ENCODE measurements around the gene PACSIN1. TPM values are rescaled to one million over a fixed set of nuclear protein-coding genes. Genes with fewer than 3 reads are reported as not detected.
A peak's percentile ranks its signal among the peaks of the same experiment; 100 is the strongest.

The PACSIN1 gene
- total RNA-seq, 1 experiment from 2014 or later = not detected

GRCh38 chr6:34543421-34543820 lies 77.5 kb downstream of the PACSIN1 start:
- DNase-seq = peak in 1 of 2 experiments; percentile 21
- Histone ChIP-seq H3K9me3 (replicated peaks) (no peaks in the 10 kb centered on the region), H3K4me1 (no peaks in the 10 kb centered on the region), H3K4me3 (no peak overlapping the region), H3K27me3 (no peaks in the 10 kb centered on the region), H3K36me3 (no peaks in the 10 kb centered on the region), H3K27ac (no peak overlapping the region)

- Histone ChIP-seq H3K36me3 (no peaks in the 10 kb centered on the region), H3K4me1 (no peaks in the 10 kb centered on the region), H3K4me3 (no peak overlapping the region), H3K9me3 (replicated peaks) (no peaks in the 10 kb centered on the region), H3K27me3 (no peaks in the 10 kb centered on the region), H3K27ac (no peak overlapping the region)
- DNase-seq = no peak
Observed at GRCh38 chr6:34544052-34544604, 78.3 kb downstream of the PACSIN1 start.

GRCh38 chr6:34544776-34545471 lies 79.0 kb downstream of the PACSIN1 start:
- H3K9me3 ChIP-seq (replicated peaks) = no peaks in the 10 kb centered on the region
- H3K4me1 ChIP-seq = no peaks in the 10 kb centered on the region
- no peak for DNase-seq
- no peak overlapping the region for H3K4me3 ChIP-seq
- no peak overlapping the region for H3K27ac ChIP-seq
- H3K27me3 ChIP-seq = no peaks in the 10 kb centered on the region
- no peaks in the 10 kb centered on the region for H3K36me3 ChIP-seq

- Histone ChIP-seq H3K36me3 (no peaks in the 10 kb centered on the region), H3K27me3 (no peaks in the 10 kb centered on the region; the same call in 1 of the 2 replicates), H3K4me3 (no peak overlapping the region), H3K9me3 (replicated peaks) (no peaks in the 10 kb centered on the region), H3K27ac (no peak overlapping the region), H3K4me1 (no peaks in the 10 kb centered on the region)
- DNase-seq = no peak
Observed at GRCh38 chr6:34546551-34547321, 80.9 kb downstream of the PACSIN1 start.

- H3K4me1 ChIP-seq = no peaks in the 10 kb centered on the region
- H3K4me3 ChIP-seq = no peak overlapping the region
- no peak overlapping the region for H3K27ac ChIP-seq
- no peaks in the 10 kb centered on the region for H3K9me3 ChIP-seq (replicated peaks)
- DNase-seq = no peak
- no peaks in the 10 kb centered on the region; the same call in 1 of the 2 replicates for H3K27me3 ChIP-seq
- no peaks in the 10 kb centered on the region for H3K36me3 ChIP-seq
Observed at GRCh38 chr6:34547701-34548644, 82.1 kb downstream of the PACSIN1 start.

GRCh38 chr6:34549026-34549803 lies 83.3 kb downstream of the PACSIN1 start:
- Histone ChIP-seq H3K4me3 (no peak overlapping the region), H3K27me3 (no peaks in the 10 kb centered on the region; the same call in 1 of the 2 replicates), H3K36me3 (no peaks in the 10 kb centered on the region), H3K4me1 (no peaks in the 10 kb centered on the region), H3K9me3 (replicated peaks) (no peaks in the 10 kb centered on the region), H3K27ac (no peak overlapping the region)
- peak in 1 of 2 experiments; percentile 27 for DNase-seq

GRCh38 chr6:34549804-34550202 lies 83.9 kb downstream of the PACSIN1 start:
- Histone ChIP-seq H3K9me3 (replicated peaks) (no peaks in the 10 kb centered on the region), H3K4me1 (no peaks in the 10 kb centered on the region), H3K4me3 (no peak overlapping the region), H3K27me3 (no peaks in the 10 kb centered on the region; the same call in 1 of the 2 replicates), H3K36me3 (no peaks in the 10 kb centered on the region), H3K27ac (no peak overlapping the region)
- DNase-seq = no peak

- DNase-seq = no peak
- H3K4me1 ChIP-seq = no peaks in the 10 kb centered on the region
Observed at GRCh38 chr6:34551720-34552119, 85.8 kb downstream of the PACSIN1 start.

GRCh38 chr6:34552620-34553019 lies 86.7 kb downstream of the PACSIN1 start:
- Histone ChIP-seq H3K4me1 (no peaks in the 10 kb centered on the region), H3K36me3 (no peaks in the 10 kb centered on the region), H3K27me3 (no peaks in the 10 kb centered on the region; the same call in 1 of the 2 replicates), H3K9me3 (replicated peaks) (no peaks in the 10 kb centered on the region), H3K4me3 (no peak overlapping the region), H3K27ac (no peak overlapping the region)
- DNase-seq = no peak

More at GRCh38 chr6:34551720-34552119, 85.8 kb downstream of the PACSIN1 start:
- Histone ChIP-seq H3K4me3 (no peak overlapping the region), H3K36me3 (no peaks in the 10 kb centered on the region), H3K27ac (no peak overlapping the region), H3K27me3 (no peaks in the 10 kb centered on the region; the same call in 1 of the 2 replicates), H3K9me3 (replicated peaks) (no peaks in the 10 kb centered on the region)

- Histone ChIP-seq H3K9me3 (replicated peaks) (no peaks in the 10 kb centered on the region), H3K4me1 (no peaks in the 10 kb centered on the region), H3K27ac (no peak overlapping the region), H3K27me3 (no peaks in the 10 kb centered on the region; the same call in 1 of the 2 replicates), H3K4me3 (no peak overlapping the region), H3K36me3 (no peaks in the 10 kb centered on the region)
- DNase-seq = no peak
Observed at GRCh38 chr6:34553146-34553545, 87.3 kb downstream of the PACSIN1 start.

GRCh38 chr6:34553750-34554149 lies 87.9 kb downstream of the PACSIN1 start:
- Histone ChIP-seq H3K4me1 (no peaks in the 10 kb centered on the region), H3K4me3 (no peak overlapping the region), H3K27me3 (no peaks in the 10 kb centered on the region; the same call in 1 of the 2 replicates), H3K9me3 (replicated peaks) (no peaks in the 10 kb centered on the region), H3K36me3 (no peaks in the 10 kb centered on the region), H3K27ac (no peak overlapping the region)
- no peak for DNase-seq

- no peaks in the 10 kb centered on the region for H3K36me3 ChIP-seq
- DNase-seq = no peak
- H3K4me1 ChIP-seq = no peaks in the 10 kb centered on the region
- no peaks in the 10 kb centered on the region; the same call in 1 of the 2 replicates for H3K27me3 ChIP-seq
- no peaks in the 10 kb centered on the region for H3K9me3 ChIP-seq (replicated peaks)
- H3K27ac ChIP-seq = no peak overlapping the region
- H3K4me3 ChIP-seq = no peak overlapping the region
Observed at GRCh38 chr6:34554291-34555006, 88.6 kb downstream of the PACSIN1 start.

- DNase-seq = no peak
- Histone ChIP-seq H3K27me3 (no peaks in the 10 kb centered on the region; the same call in 1 of the 2 replicates), H3K27ac (no peak overlapping the region), H3K4me3 (no peak overlapping the region), H3K36me3 (no peaks in the 10 kb centered on the region), H3K4me1 (no peaks in the 10 kb centered on the region), H3K9me3 (replicated peaks) (no peaks in the 10 kb centered on the region)
Observed at GRCh38 chr6:34555007-34555322, 89.1 kb downstream of the PACSIN1 start.
